Activated CD8-positive, alpha-beta memory T cell treated with anti-CD3 and anti-CD28 coated beads, Interleukin-2, amount 10 ng/mL, durations not matched to agents 7 days and 5 days (primary cell): ENCODE data around the gene SLN. TPM values are rescaled to one million over a fixed set of nuclear protein-coding genes. Genes with fewer than 3 reads are reported as not detected.
"Not testable (repeated sequence)": the region's sequence is repeated elsewhere in the genome, so short reads cannot be mapped to it uniquely, and the experiment has no call there.

ENCODE experiments used
- ATAC-seq: fragments of 150-1000 bp; cut with Tn5 transposase; one replicate; pipeline ENCODE4 v1.10.0; 2021; ENCODE audit warnings: moderate library complexity
- CTCF ChIA-PET: fragments of 350-600 bp; sonication (Branson Sonifier 250); formaldehyde crosslinking; loops from one replicate; lab custom pipeline; 2021; ENCODE audit warnings: antibody characterized with exemption; lab: Charles Lee
- DNase-seq: peaks from one replicate; pipeline ENCODE4 v3.0.0-alpha.2; 2020
- H3K27ac Mint-ChIP-seq: one replicate; pipeline ENCODE4 v1.8.0; 2021; ENCODE audit warnings: mild to moderate bottlenecking, mixed read lengths
- H3K27me3 Mint-ChIP-seq: one replicate; pipeline ENCODE4 v1.8.0; 2021; ENCODE audit warnings: mixed read lengths
- H3K36me3 Mint-ChIP-seq: one replicate; pipeline ENCODE4 v1.8.0; 2021; ENCODE audit warnings: mild to moderate bottlenecking, mixed read lengths
- H3K4me1 Mint-ChIP-seq: one replicate; pipeline ENCODE4 v1.8.0; 2021; ENCODE audit warnings: mixed read lengths
- H3K4me3 Mint-ChIP-seq: one replicate; pipeline ENCODE4 v1.8.0; 2021; ENCODE audit warnings: mild to moderate bottlenecking, moderate library complexity, mixed read lengths
- H3K9me3 Mint-ChIP-seq: one replicate; pipeline ENCODE4 v1.8.0; 2022; ENCODE audit warnings: low read depth, mixed read lengths
- total RNA-seq, 2 experiments: library from RNA; stranded (reverse); gene quantifications; one replicate each; pipeline ENCODE4 v1.2.3, GENCODE V29; 2021

The SLN gene
- total RNA-seq: not detected

DNA sequence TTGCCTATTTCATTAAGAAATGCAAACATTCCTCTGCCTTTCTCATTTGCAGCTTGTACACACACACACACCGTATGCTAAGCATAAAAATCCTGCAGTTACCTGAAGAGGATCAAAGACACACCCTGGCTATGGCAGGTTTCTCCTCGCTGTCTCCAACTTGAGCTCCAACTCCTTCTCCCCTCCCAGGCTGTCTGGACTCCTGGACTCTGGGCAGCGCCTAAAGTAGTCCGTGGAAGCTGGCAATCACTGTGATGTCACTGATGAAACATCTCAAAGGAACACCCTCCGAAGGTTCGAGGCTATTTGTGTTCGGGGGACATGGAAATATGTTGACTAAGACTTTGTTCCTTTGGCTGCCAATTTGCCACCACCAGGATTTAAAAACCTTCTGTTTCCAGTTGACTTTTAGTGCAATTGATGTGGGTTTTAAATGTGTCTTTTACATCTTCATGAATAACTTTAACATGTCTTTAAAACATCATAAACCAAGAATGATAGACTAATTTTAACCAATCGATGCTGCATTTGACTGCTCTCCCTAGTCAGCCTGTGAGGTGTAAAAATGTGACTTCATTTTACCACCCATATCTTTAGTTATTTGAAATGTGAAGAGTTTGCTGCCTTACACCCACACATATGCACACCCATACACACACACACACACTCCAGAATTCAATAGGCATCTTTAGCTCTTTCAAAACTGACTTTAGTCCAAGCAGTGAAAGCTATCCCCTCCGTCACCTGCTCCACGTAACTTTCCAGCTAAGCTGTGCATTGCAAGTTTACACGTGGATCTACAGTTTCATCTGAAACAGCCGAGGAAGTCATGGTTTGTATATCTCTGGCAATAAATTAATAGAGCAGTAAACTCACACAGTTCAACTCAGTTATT lies at the start of gene SLN:
TSS of gene SLN (minus strand) at position 196 of the 895 bp plus-strand sequence.
- CTCF ChIA-PET: no interaction called here
- no peak for DNase-seq
- Mint-ChIP-seq H3K4me3 (no peak within 1 kb of the TSS), H3K27me3 (peaks cover 49% of the 10 kb centered on the region), H3K9me3 (no peaks in the 10 kb centered on the region), H3K4me1 (no peaks in the 10 kb centered on the region), H3K27ac (no peak within 1 kb of the TSS), H3K36me3 (no peaks in the 10 kb centered on the region)
- no peak for ATAC-seq

DNA sequence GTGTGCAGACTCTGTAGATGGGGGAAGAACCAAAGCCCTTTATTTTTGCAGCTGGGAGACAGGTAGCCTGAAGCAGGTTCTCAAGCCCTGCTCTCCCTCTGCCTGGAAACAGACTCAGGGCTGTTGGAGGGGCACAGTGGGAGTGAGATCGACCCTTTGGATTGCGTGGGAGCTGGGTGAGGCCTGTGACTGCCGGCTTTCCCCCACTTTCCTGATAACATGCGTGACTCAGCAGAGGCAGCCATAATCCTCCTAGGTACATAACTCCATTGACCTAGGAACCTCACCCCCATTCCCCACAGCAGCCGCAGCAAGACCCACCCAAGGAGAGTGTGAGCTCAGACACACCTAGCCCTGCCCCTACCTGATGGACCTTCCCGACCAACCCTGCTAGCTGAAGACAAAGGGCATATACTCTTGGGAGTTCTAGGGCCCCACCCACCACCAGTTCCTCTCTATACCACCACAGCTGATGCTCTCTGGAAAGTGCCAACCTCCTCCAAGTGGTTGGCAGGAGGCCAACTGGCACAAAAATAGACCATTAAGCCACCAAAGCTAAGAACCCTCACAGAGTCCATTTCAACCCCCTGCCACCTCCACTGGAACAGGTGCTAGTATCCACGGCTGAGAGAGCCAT lies 47.0 kb upstream of the SLN start:
- CTCF ChIA-PET: interaction anchor here (2.0 kb wide), 1 partner anchor 12 kb away, joined by 6 read pairs; no protein-coding TSS in a partner anchor
- not testable (repeated sequence) for DNase-seq, ATAC-seq, H3K36me3 Mint-ChIP-seq, H3K27ac Mint-ChIP-seq, H3K9me3 Mint-ChIP-seq, H3K4me1 Mint-ChIP-seq, H3K4me3 Mint-ChIP-seq
- peaks cover 16% of the 10 kb centered on the region for H3K27me3 Mint-ChIP-seq

DNA sequence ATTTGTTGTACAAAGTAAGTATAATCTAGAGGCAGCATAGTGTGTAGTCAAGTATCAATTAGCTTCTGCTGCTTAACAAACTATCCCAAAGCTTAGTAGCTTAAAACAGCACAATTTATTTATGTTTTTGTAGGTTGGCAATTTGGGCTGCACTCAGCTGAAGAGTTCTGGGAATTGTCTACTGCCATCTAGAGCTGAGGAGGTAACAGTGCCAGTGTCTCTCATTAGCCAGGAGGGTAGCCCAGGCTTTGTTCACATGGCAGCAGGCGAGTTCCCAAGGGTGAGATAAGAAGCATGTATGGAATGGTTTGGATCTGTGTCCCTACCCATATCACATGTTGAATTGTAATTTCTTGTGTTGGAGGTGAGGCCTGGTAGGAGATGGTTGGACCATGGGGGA lies 45.8 kb upstream of the SLN start:
- peaks cover 11% of the 10 kb centered on the region for H3K27me3 Mint-ChIP-seq
- no peaks in the 10 kb centered on the region for H3K4me1 Mint-ChIP-seq
- CTCF ChIA-PET: interaction anchor here (0.6 to 2.1 kb wide), 3 partner anchors 17 to 89 kb away, joined by 3 to 5 read pairs (median 4); no protein-coding TSS in a partner anchor
- H3K4me3 Mint-ChIP-seq: no peak overlapping the region
- H3K9me3 Mint-ChIP-seq: no peaks in the 10 kb centered on the region
- no peaks in the 10 kb centered on the region for H3K36me3 Mint-ChIP-seq
- DNase-seq: no peak
- no peak for ATAC-seq
- H3K27ac Mint-ChIP-seq: no peak overlapping the region

DNA sequence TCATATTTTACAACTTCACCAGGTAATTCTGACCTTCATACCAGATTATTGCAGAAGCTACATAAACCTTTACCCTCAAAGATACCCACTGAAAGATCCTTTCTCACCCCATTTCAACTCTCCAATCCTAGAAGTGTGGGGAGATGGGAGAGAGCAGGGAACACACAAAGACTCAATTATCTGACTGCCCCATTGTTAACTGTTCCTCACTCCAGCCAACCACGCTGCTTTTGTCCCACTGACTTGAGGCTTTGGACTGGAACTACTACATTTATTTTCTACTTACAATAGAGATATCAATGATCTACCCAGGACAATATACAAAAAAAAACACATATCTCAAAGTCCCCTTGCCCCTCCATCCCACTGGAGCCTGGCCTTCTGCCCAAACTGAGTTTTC lies 44.7 kb upstream of the SLN start:
- H3K27me3 Mint-ChIP-seq: peaks cover 8% of the 10 kb centered on the region
- no peaks in the 10 kb centered on the region for H3K36me3 Mint-ChIP-seq
- CTCF ChIA-PET: interaction anchor here (2.1 kb wide), 1 partner anchor 16 kb away, joined by 5 read pairs; no protein-coding TSS in a partner anchor
- no peak for DNase-seq
- no peak for ATAC-seq
- H3K4me3 Mint-ChIP-seq: no peak overlapping the region
- H3K4me1 Mint-ChIP-seq: no peaks in the 10 kb centered on the region
- H3K9me3 Mint-ChIP-seq: no peaks in the 10 kb centered on the region
- no peak overlapping the region for H3K27ac Mint-ChIP-seq

DNA sequence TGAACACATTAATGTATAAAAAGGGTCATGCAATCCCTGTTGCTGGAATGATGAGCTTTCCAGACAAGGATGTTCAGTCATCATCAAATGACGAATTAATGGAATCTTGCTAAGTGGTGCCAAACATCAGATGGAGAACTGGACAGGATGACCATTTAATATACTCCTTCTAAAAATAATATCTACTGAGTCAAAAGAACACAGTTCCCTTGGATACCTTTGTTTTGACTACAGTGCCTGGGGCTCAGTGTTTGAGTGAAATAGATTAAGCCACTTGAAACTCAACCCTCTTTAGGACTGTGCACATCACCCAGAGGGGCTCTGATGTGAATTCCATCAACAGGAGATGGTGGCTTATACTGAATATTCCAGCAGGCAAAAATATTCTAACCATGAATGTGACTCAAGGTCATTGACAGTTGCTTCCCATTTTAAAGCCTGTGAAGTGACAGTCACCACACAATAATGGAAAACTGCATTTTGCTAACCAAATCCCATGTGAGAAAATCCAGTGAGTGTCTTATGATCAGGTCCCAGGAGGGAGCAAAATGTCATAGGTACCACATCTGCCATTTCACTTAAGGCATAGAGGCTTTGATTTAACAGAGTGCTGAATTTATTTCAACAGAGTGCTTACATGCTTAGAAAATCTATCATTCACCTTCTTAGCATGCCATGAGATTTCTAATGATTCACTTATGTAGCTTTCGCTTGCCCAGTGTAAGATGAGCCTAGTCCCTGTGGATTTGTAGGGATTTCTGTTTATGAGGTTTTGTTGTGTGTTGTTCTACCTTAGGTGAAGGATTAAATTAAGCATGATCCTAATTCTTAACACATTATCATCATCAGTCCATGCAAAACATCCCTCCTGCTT lies 41.3 kb upstream of the SLN start:
- no peak for DNase-seq
- H3K4me1 Mint-ChIP-seq: no peaks in the 10 kb centered on the region
- H3K4me3 Mint-ChIP-seq: no peak overlapping the region
- no peaks in the 10 kb centered on the region for H3K9me3 Mint-ChIP-seq
- H3K27ac Mint-ChIP-seq: no peak overlapping the region
- no peak for ATAC-seq
- H3K36me3 Mint-ChIP-seq: no peaks in the 10 kb centered on the region
- peaks cover 16% of the 10 kb centered on the region for H3K27me3 Mint-ChIP-seq
- CTCF ChIA-PET: no interaction called here

DNA sequence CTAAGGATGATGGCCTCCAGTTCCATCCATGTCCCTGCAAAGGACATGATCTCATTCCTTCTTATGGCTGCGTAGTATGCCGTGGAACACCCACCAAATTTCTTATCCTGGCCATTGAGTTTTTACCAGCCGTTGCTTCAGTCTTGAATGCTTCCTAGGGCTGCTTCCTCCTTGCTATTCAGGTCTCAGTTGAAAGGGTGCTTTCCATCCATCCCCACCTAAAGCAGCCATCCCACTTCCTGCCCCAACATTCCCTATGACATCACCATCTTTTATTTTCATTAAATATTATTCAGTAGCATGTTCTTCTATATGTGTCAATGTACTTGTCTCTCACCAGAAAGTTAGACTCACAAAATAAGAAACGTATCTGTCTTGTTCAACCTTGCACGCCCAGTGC lies 40.7 kb upstream of the SLN start:
- H3K4me3 Mint-ChIP-seq: no peak overlapping the region
- DNase-seq (no peak), ATAC-seq (no peak)
- CTCF ChIA-PET: no interaction called here
- no peaks in the 10 kb centered on the region for H3K36me3 Mint-ChIP-seq
- H3K27ac Mint-ChIP-seq: no peak overlapping the region
- H3K27me3 Mint-ChIP-seq: peaks cover 23% of the 10 kb centered on the region
- H3K9me3 Mint-ChIP-seq: no peaks in the 10 kb centered on the region
- H3K4me1 Mint-ChIP-seq: no peaks in the 10 kb centered on the region

- Mint-ChIP-seq H3K36me3 (no peaks in the 10 kb centered on the region), H3K27me3 (peaks cover 20% of the 10 kb centered on the region), H3K4me3 (no peak overlapping the region), H3K9me3 (no peaks in the 10 kb centered on the region), H3K27ac (no peak overlapping the region), H3K4me1 (no peaks in the 10 kb centered on the region)
- no peak for DNase-seq
- no peak for ATAC-seq
- CTCF ChIA-PET: no interaction called here
These were observed 39.2 kb upstream of the SLN start for GRCh38 chr11:107751082-107751481.

DNA sequence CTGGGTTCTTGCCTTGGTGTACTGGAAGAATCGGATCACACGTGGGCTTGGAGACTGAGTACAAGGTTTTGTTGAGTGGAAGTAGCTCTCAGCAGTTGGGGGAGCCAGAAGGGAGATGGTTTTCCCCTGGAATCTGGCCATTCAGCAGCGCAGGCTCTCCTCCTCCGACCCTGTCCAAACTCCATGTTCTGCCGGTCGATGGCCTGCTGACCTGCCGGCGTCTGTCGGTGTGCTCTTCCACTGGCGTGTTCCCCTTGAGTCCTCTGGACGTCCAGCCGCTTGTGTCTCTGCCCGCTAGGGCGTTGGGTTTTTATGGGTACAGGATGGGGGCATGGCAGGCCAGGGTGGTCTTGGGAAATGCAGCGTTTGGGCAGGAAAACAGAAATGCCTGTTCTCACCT lies 38.5 kb upstream of the SLN start:
- no peak for ATAC-seq
- H3K9me3 Mint-ChIP-seq: no peaks in the 10 kb centered on the region
- DNase-seq: no peak
- CTCF ChIA-PET: no interaction called here
- no peak overlapping the region for H3K27ac Mint-ChIP-seq
- no peaks in the 10 kb centered on the region for H3K36me3 Mint-ChIP-seq
- peaks cover 25% of the 10 kb centered on the region for H3K27me3 Mint-ChIP-seq
- H3K4me1 Mint-ChIP-seq: no peaks in the 10 kb centered on the region
- no peak overlapping the region for H3K4me3 Mint-ChIP-seq

- no peak overlapping the region for H3K27ac Mint-ChIP-seq
- H3K4me1 Mint-ChIP-seq: no peaks in the 10 kb centered on the region
- peaks cover 31% of the 10 kb centered on the region for H3K27me3 Mint-ChIP-seq
- CTCF ChIA-PET: interaction anchor here (1.5 kb wide), 1 partner anchor 24 kb away, joined by 3 read pairs; no protein-coding TSS in a partner anchor
- H3K36me3 Mint-ChIP-seq: no peaks in the 10 kb centered on the region
- no peak overlapping the region for H3K4me3 Mint-ChIP-seq
- H3K9me3 Mint-ChIP-seq: no peaks in the 10 kb centered on the region
- DNase-seq (no peak), ATAC-seq (no peak)
These were observed 35.8 kb upstream of the SLN start for GRCh38 chr11:107747622-107748021.

DNA sequence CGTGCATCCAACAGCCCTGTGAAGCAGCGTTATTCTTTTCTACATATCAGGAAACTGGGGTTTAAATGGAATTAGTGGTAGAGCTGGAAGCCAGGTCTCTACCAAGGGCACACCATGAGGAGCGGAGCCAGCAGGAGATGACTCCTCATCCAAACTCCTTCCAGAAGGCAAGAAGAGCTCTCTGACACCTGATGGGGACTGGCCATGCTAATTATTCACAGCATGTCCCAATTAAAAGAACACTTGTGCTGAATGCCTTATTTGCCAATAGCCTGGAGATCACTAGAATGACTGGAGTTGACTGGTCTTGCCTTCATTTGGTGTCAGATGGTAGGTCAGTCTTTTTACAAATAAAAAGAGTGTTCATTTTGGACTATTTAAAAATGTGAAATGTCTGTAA lies 32.9 kb upstream of the SLN start:
- Mint-ChIP-seq H3K36me3 (no peaks in the 10 kb centered on the region), H3K9me3 (no peaks in the 10 kb centered on the region), H3K4me1 (no peaks in the 10 kb centered on the region), H3K4me3 (no peak overlapping the region), H3K27ac (no peak overlapping the region), H3K27me3 (peaks cover 44% of the 10 kb centered on the region)
- DNase-seq (no peak), ATAC-seq (no peak)
- CTCF ChIA-PET: no interaction called here

GRCh38 chr11:107743191-107743590 lies 31.3 kb upstream of the SLN start:
- Mint-ChIP-seq H3K4me3 (no peak overlapping the region), H3K27ac (no peak overlapping the region), H3K4me1 (no peaks in the 10 kb centered on the region), H3K36me3 (no peaks in the 10 kb centered on the region), H3K9me3 (no peaks in the 10 kb centered on the region), H3K27me3 (peaks cover 50% of the 10 kb centered on the region)
- no peak for ATAC-seq
- DNase-seq: no peak
- CTCF ChIA-PET: interaction anchor here (1.3 kb wide), 1 partner anchor 13 kb away, joined by 3 read pairs; no protein-coding TSS in a partner anchor

DNA sequence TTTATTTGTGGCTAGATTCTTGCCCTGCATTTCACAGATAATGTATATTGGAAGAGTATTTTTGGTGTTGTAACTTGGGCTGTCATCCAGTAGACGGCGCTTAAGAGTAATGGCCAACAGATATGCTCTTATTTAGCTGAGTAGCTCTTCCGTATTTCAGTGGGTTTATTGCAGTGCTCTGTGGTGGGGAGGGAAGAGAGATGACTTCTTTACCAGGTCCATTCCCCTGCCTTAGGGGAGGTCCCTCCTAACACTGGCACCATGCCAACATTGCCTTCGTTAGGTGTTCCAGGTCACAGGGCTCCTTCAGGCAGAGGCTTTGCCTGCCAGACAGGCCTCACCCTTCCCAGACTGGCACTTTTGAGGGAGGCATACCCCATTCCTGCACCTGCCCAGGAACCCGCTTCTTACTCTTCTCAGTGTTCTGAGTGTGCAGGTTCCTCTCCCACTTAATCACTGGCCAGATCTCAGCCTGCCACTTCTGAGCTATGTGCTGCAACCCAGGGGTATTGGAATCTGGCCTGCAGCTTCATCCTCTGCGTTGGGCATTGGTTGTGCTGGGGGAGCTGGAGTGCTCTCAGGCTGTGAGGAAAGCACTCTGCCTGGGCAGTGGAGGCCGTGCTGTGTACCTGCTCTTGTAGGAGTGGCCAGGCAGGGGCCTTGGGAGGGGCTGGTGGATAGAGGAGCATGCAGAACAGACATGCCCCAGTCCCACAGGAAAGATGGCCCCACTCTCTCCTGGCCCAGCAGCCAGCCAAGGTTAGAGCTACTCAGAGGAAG lies 29.4 kb upstream of the SLN start:
- no peaks in the 10 kb centered on the region for H3K36me3 Mint-ChIP-seq
- H3K4me3 Mint-ChIP-seq: no peak overlapping the region
- ATAC-seq (peak; percentile 60), DNase-seq (no peak)
- H3K9me3 Mint-ChIP-seq: no peaks in the 10 kb centered on the region
- peaks cover 48% of the 10 kb centered on the region for H3K27me3 Mint-ChIP-seq
- no peak overlapping the region for H3K27ac Mint-ChIP-seq
- CTCF ChIA-PET: interaction anchor here (0.5 to 2.8 kb wide), 10 partner anchors 9 to 176 kb away, joined by 3 to 14 read pairs (median 3); partner anchors contain the start of gene ALKBH8
- no peaks in the 10 kb centered on the region for H3K4me1 Mint-ChIP-seq
